Fibroblast of mammary gland (primary cell): Measurements from ENCODE around the gene BLMH.
A peak's percentile ranks its signal among the peaks of the same experiment; 100 is the strongest.
"Not testable (repeated sequence)": the region's sequence is repeated elsewhere in the genome, so short reads cannot be mapped to it uniquely, and the experiment has no call there.

ENCODE experiments used
- DNase-seq: peaks from one replicate; pipeline ENCODE4 v3.0.0-alpha.2; 2010; ENCODE audit warnings: low read depth
- H3K4me3 ChIP-seq: 2 replicates; pipeline ENCODE4 v1.5.1; 2011; ENCODE audit warnings: low read depth, mild to moderate bottlenecking, low read length, moderate library complexity; ENCODE audit not compliant: control insufficient read depth
- TF ChIP-seq, protein P1 (sequence below): conservative IDR thresholded peaks from 2 replicates; pipeline ENCODE4 v1.5.1; 2011; ENCODE audit warnings: low read depth, low read length, inconsistent platforms; ENCODE audit not compliant: control insufficient read depth, insufficient read depth

The BLMH gene

DNA sequence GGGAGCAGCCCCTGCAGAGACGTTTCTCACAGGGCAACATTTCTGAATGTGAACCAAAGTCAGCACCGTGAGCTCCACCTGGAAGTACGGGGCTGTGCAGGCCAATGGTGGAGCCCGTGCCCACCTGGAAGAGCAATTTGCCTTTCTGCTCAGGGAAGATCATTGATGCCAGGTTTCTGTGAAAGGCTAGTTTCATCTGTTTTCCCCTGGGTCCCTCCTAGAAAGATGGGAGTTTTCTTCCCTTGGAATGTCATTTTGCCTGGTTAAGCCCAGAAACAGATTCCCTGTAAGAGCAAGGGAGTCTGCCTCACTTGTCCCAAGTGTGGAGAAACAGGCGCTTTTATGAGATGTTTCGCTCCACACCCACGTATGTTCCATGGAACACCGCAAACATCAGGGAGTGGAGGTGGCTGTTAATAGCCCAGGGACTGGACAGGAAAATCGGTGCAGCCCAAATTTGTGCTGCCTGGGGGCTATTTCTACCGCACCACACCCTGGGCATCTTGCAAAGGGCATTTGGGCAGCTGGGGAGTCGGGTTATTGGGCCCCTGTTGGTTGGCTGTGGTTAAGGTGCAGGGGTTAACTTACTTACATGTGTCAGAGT is 58.8 kb downstream of the BLMH start:
- no peak for DNase-seq
- H3K4me3 ChIP-seq, result no peak overlapping the region
- TF ChIP-seq, protein P1, sequence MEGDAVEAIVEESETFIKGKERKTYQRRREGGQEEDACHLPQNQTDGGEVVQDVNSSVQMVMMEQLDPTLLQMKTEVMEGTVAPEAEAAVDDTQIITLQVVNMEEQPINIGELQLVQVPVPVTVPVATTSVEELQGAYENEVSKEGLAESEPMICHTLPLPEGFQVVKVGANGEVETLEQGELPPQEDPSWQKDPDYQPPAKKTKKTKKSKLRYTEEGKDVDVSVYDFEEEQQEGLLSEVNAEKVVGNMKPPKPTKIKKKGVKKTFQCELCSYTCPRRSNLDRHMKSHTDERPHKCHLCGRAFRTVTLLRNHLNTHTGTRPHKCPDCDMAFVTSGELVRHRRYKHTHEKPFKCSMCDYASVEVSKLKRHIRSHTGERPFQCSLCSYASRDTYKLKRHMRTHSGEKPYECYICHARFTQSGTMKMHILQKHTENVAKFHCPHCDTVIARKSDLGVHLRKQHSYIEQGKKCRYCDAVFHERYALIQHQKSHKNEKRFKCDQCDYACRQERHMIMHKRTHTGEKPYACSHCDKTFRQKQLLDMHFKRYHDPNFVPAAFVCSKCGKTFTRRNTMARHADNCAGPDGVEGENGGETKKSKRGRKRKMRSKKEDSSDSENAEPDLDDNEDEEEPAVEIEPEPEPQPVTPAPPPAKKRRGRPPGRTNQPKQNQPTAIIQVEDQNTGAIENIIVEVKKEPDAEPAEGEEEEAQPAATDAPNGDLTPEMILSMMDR, result no peak

DNA sequence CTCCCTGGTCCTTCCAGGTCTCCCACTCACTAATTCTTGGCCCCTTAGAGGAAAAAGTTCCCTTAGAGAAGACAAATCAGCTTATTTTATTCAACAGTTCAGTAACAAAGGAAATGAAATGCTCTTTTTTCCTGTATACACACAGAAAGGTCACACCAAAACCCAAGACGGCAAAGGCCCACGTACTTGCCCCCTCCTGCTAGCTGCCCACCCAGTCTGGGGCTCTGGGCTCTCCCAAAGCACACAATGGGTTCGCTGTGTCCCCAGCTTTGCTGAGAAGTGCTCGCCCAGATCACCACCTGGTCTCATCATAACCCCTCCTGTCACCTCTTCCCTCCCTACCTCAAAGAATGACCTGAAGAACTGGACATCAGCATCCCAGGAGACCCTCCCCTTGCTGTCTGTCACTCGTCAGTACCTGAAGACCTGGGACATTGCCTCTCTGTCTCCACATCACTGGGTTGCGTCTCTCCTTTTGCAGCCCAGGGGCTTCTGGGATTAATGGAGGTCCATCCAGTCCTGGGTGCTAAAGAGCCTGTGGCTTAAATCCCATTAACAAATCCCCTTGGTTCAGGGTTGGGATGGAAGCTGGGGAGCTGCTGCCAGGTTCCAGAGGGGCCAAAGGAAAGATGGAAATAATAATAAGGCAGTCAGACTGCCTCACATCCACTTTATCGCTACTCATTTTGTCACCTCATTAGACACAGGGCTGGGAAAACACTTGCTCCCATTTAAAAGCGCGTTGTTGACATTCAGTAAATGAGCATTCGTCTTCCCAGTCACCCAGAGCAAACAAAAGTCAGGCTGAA is 59.5 kb downstream of the BLMH start:
- TF ChIP-seq, protein P1, result no peak
- no peak for DNase-seq
- H3K4me3 ChIP-seq, result no peak overlapping the region

DNA sequence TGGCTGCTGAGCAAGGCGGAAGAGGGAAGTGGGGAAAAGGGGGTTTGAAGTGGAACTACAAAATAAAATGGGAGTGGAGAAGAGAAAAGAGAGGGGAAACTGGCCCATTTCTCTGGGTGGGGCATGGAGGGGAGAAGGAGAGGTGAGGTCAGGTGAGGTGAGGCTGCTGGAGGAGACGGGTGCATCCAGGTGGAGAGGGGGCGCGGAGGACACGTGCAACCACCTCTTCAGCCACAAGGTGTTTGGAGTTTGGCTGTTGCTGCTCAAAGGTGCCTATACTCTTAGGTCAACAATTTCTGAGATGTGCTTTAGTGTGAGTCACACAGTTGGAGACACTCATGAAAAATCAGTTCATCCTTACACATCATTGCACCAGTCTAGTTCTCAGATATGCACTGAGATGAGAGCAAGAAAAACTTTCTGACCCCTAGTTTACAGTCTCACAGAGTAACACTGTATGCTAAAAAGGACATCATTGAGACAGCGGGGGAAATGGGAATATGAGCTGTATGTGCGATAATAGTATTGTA is 61.1 kb downstream of the BLMH start:
- no peak overlapping the region for H3K4me3 ChIP-seq
- TF ChIP-seq, protein P1, result no peak
- peak; percentile 12 for DNase-seq

DNA sequence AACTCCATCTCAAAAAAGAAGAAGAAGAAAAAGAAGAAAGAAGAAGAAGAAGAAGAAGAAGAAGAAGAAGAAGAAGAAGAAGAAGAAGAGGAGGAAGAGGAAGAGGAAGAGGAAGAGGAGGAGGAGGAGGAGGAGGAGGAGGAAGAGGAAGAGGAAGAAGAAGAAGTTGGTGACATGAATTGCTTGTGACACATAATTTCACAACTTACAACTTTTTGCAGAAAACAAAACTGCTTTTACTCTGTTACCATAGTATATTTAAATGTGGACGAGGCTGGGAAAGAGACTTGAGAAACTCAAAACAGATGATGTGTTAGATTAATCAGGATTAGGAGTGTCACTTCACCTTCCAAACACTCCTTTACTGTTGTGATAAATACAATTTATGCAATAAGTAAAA is 61.7 kb downstream of the BLMH start:
- H3K4me3 ChIP-seq, DNase-seq: not testable (repeated sequence)

DNA sequence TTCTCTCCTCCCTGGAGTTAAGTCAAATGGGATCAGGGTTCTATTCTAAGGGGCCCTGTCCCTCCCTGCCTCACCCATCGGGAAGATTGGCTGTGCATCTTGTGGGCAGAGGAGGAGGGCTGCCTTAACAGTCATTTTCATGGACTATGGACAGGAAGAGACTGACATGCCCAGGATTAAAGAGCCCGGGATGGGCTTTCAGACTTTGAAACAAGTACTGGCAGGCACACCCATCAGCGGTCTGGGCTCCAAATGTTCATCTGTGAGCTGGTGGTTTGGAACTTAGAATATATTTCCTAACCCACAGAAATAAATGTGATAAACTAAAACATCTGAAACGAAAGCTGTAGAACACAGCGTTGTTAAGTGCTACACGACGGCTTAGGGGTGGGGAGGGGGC is 62.7 kb downstream of the BLMH start:
- TF ChIP-seq, protein P1, result no peak
- peak; percentile 25 for DNase-seq
- no peak overlapping the region for H3K4me3 ChIP-seq

DNA sequence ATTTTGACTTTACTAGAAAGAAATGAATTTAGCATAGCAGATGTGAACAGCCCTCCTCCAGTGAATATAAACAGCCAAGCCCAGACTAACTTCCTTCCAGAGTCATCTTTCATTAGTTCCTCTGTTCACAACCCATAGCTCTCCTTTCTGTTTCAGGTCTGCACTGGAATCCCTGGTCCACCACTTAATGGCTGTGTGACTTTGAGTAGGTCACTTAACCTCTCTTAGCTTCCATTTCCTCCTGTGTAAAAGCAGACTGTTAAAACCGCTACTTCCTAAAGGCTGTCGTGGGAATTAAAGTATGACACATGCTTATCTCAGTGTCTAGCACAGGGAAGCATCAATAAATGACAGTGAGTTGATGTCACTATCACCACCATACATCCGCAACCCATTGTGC is 63.7 kb downstream of the BLMH start:
- TF ChIP-seq, protein P1, result no peak
- DNase-seq, result no peak

DNA sequence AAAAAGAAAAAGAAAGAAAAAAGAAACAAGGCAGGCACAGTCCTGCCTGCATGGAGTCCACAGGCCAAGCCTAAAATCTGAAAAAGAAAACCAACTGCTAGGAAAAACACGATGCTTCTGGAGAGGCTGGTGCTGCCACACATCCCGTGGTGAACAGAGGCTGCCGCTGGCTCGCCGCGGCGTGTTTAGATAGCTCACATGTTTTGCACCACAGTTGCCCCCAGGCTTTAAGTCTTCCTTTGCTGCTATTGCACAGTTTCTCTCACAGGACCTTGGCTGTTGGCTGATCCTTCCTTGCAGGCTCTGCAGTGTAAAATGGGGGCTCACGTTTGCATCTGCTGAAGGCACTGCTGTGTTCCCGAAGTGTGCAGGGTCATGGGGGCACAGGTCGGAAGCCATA is 64.9 kb downstream of the BLMH start:
- no peak for DNase-seq
- H3K4me3 ChIP-seq, result no peak overlapping the region
- TF ChIP-seq, protein P1, result no peak

More for the DNA sequence above, 63.7 kb downstream of the BLMH start:
- no peak overlapping the region for H3K4me3 ChIP-seq
